ENCODE data around the gene NEK6.
A peak's percentile ranks its signal among the peaks of the same experiment; 100 is the strongest.
"Not testable (repeated sequence)": the region's sequence is repeated elsewhere in the genome, so short reads cannot be mapped to it uniquely, and the experiment has no call there.

NEK6 gene

DNA sequence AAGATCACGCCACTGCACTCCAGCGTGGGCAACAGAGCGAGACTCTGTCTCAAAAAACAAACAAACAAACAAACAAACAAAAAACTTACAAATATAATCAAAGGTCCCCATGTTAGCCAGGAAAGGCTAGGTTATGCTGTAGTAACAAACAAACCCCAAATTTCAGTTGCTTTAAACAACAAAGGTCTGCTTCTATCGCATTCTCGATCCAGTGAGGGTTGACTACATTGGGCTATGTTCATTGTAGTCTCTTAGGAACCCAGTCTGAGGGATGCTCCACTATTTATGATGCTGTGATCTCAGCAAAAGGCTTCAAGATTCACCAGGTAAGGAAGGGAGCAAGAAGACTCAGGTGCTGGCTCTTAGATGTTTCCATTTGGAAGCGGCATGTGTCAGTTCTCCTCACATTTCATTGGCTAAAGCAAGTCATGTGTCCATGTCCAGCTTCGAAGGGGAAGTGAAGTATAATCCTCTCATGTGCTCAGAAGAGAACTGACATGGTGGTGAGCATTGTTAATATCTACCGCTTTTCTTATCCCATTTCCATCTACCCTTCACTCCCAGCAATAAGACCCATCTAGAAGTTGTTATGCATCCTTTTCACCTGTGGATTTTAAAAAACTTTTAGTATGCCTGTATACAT, 26.5 kb upstream of the NEK6 start:
- DNase-seq, result no peak

DNA sequence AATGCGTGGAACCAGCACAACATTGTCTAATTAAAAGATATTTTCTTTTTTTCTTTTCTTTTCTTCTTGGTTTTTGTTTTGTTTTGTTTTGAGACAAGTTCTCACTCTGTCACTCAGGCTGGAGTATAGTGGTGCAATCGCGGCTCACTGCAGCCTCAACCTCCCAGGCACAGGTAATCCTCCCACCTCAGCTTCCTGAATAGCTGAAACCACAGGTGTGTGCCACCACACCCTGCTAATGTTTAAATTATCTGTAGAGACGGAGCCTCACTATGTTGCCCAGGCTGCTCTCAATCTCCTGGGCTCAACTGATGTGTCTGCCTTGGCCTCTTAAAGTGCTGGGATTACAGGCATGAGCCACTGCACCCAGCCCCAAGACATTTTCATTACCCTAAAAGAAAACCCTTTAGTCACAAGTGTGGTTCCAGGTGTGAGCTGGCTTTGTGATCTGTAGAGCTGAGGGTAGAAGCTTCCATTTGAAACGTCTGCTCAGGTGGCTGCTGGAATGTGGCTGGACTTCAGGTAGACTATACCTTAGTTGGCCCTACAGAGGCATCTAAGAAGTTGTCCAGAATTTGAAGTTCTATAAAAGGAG, 19.1 kb upstream of the NEK6 start:
- no peak for DNase-seq

DNA sequence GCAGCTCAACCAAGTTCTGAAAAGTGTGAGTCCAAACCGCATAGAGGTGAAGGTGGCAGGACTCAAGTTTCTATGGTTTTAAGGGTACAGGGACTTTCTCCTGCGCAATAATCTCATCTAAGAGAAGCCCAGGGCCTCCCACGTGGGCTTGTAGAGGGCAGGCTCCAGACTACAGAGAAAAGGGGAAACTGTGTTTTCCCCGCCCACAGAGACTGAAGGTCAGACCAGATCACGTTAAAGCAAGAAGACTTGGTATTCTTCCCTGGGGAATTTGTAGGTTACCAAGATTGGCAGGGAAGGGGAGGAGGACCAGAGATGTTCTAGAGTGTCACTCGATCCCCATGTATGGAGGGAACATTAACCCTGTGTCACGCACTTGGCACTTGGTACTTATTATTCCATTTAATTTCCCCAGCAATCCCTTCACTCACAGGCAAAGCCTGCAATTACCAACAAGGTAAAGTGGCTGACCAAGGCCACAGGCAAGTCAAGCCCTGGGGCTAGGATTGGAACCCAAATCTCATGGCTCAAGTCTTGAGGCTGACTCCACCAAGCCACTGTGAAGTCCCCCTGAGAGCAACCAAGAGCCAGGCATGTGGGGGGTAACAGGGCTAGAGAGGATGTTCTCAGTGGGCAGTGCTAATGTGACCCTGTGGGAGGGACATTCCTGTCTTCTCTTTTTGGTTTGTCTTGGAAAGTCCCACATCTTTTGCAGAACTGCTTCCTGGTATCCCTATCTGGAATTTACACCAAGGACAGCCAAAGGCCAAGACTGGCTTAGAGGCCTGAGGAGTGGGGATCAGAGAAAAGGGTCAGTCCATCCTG, 18.3 kb upstream of the NEK6 start:
- DNase-seq, result peak; percentile 82

DNA sequence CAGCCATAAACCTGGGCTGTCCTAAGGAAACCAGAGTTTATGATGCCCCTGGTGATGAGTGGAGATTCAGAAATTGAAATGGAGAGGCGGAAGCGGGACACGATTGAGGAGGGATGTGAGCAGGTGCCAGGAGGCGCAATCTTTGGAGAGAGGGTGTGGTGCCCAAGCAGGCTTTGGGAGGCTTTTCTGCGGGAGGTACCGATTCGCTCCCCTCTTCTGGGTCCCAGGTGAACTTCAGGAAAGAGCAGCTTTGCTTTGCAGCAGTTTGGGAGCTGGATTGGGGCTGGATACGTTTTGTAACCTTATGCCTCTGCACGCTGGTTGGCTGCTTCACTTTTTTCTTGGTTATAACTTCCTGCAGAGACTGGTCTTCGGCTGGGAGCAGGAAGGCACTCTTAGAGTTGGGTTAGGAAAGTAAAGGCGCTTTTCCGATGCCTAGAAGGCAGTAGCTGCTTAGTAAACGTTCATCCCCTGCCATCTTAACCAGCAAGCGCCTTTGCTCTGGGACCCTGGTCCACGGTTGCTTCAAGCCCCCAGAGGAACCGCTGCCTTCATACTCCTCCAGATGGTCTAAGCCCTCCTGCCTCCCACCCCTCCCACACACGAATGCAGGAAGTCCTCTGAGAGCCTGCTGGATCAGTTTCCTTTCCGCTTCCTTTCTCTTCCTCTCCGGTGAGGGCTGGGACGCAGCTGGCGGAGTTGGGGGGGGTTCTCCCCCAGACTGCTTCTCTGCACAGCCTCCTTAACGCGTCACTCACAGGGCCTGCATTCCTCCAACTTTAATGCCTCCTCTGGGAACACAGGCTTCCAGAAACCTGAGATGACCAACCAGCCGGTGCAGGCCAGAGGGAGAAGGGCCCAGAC, 15.2 kb upstream of the NEK6 start:
- peak; percentile 83 for DNase-seq

DNA sequence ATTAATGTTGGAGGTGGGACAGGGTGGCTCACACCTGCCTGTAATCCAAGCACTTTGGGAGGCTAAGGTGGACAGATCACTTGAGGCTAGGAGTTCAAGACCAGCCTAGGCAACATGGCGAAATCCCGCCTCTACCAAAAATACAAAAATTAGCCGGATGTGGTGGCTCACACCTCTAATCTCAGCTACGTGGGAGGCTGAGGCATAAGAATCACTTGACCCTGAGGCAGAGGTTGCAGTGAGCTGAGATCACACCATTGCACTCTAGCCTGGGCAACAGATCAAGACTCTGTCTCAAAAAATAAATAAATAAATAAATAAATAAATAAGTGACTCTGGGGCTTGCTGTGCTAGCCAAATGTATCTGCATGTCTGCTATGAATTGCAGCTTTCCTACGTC, 10.4 kb upstream of the NEK6 start:
- DNase-seq, result not testable (repeated sequence)

DNA sequence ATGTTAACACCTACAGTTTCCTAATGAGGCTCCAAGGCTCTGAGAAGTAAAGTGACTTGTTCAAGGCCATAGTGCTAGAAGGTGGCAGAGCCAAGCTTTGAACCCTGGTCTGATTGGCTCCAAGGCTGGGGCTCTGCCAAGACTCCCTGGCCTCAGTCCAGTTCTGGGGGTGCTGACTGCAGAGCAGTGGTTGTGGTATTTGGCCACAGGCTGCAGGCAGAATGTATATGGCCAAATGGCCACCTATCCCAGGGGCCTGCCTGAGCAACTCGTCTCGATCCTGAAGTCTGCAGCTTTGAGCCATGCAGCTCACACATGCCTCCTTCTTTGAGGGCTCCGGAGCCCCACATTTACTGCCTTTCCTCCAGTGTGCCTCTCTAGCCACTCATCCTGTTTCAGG, 9.7 kb upstream of the NEK6 start:
- DNase-seq, result no peak

DNA sequence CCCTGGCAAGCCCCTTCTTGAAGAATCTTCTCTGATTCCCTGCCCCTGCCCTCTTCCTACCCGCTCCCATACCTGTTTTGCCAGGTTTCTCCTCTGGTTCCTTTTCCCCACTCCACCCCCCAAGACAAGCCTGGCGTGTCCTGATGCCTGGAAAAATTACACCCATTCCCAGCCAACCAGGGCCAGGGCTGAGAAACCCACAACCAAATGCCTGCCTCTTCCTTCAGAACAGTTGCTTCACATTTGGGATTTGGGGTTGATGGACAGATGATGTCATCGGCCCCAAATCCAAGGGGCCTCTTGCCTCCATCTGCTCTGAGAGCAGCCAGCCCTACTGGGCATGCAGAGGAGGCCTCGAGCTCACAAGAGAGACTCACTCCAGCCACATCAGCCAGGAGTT, 8.8 kb upstream of the NEK6 start:
- no peak for DNase-seq

DNA sequence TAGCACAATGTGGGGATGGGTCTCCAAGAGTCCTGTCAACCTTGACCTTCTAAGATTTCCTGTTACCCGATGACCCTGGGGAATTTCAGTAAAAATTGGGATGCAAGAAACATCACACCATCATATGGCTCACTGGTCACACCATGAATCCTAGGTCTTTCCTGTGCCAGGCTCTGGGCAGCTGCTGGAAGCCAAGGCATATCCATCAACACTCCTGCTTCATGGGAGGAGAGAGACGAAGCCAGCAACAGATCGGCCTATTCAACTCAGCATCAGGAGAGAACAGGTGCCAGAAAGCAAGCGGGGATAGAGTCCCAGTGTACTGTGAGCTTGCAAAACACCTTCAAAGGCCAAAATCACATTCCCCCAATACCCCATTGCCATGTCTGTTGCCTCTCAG, 6.5 kb upstream of the NEK6 start:
- no peak for DNase-seq

DNA sequence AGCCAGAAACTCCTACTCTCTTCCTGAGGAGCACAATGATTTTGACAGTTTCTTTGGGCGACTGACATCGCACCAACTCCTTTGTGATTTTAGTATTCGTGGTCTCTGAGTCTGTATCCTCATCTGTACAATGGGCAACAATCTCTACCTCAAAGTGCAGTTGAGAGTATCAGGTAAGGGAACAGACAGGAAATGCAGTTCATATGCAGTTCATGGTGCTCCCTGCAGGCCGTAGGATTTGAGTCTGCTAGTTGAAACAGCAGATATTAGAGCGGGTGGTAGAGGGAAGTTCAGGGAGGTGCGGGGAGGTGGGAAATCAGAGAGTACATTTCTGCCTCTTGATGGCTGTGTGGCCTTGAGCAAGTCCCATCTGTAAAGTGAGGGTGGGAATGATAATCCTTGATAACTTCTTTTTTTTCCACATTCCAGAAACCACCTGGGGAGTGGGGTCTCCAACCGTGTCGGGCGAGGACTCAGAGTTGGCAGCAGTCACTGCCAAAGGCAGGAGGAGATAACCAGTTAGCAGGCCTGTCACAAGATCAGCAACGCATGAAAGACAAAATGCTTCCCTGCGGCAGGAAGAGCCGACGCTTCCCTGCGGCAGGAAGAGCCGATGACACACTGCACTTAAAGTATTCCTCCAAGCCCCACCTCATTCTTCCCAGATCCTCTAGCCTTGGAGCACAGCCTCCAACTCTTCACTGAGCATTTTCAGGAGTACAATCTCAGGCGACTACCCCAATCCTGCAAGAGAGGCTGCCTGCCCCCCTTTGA, 6.0 kb upstream of the NEK6 start:
- no peak for DNase-seq

DNA sequence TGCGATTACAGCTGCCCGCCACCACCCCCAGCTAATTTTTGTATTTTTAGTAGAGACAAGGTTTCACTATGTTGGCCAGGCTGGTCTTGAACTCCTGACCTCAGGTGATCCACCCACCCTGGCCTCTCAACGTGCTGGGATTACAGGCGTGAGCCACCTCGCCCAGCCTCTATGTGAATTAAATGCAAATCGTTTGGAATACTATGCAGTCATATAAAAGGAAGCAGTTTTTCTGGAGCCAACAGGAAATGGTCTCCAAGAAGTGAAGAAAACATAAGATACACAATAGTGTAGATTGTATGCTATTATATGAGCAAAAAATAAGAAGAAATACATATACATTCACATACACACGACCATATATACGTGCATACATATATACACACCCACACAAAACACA, 4.9 kb upstream of the NEK6 start:
- DNase-seq, result not testable (repeated sequence)

DNA sequence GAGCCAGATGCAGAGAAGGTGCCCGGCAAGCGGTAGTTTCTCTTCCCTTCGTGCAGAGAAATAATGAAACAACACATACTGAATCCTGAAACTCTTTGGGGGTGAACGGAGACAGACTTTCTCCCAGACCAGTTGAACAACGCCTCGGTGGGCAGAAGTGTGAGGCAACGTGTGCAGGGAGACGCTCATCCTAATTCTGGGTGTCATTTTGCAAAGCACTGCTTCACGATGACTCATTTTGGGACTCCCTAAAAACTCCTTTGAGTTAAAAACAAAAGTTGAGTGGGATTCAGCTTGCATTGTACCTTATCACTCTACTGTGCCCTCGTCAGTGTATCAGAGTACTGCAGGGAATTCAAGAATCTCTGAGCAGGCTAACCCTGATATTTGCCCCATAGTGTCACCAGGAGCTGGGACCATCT, 3.5 kb upstream of the NEK6 start:
- DNase-seq, result no peak

DNA sequence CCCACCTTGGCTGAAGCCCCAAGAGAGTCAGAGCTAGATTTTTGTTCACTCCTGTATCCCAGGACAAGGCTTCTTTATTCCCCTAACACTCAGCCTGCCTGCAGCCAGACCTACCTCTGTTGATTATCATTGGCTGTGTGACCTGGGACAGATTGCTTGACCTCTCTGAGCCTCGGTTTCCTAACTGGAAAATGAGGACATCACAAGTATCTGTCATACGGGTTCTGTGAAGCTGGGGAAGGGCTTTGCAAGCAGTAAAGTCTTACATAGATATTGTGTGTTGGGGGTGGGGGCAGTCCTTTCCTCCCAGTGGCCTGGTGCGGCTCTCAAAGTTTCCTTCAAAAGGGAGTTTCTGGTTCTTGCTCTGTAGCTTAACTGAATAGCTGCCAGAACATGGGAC, 2.5 kb upstream of the NEK6 start:
- DNase-seq, result no peak

DNA sequence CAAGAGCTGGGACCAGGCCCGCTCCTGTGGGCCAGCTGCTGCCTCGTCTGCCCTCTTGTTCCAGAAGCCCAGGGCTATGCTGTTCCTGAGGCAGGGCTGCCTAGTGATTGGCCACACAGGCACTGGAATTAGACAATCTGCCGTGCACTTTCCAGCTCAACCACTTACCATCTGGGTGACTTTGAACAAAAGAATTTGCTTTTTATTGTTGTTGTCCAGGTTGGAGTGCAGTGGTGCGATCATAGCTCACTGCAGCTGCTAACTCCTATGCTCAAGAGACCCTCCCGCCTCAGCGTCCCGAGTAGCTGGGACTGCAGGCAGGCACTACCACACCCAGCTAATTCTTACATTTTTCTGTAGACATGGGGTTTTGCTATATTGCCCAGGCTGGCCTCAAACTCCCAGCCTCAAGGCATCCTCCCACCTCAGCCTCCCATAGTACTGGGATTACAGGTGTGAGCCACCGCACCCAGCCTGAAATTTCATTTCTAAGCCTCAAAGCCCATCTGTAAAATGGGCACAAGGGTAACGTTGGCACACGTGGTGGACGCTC, 1.2 kb upstream of the NEK6 start:
- no peak for DNase-seq

DNA sequence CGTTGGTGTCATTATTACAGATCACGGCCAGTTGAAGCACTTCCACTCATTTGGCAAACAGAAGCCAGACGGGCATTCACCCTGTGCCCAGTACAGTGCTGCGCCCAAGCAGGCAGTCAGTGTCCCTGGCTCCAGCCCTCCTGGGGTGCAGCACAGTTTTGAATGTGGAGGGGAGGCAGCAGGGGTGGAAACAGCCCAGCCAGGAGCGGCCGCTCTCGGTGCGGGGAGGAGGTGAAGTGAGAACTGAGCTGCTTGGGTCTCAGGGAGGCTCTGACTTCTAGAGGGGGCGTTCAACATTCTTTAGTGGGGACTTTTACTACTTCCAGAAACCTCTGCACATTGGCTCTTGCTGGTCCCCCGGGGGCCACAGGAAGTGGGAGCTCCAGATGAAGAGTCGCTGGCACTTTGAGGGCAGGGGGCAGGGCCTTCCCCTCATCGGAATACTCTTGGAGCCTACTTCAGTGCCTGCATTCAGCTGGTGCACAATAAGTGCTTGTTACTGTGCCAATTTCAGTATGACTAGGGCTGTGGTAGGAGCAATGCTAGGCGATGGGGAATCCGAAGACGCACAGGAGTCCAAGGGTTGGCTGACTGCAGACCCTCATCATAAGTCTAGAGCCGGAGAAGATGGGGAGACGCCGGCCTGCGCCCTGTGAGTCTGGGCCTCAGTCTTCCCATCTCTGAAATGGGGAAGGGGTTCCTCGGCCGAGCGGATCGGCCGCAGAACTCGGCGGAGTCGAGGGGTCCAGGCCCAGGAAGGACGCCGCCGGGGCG, 492 bp upstream of the NEK6 start:
- DNase-seq, result no peak

DNA sequence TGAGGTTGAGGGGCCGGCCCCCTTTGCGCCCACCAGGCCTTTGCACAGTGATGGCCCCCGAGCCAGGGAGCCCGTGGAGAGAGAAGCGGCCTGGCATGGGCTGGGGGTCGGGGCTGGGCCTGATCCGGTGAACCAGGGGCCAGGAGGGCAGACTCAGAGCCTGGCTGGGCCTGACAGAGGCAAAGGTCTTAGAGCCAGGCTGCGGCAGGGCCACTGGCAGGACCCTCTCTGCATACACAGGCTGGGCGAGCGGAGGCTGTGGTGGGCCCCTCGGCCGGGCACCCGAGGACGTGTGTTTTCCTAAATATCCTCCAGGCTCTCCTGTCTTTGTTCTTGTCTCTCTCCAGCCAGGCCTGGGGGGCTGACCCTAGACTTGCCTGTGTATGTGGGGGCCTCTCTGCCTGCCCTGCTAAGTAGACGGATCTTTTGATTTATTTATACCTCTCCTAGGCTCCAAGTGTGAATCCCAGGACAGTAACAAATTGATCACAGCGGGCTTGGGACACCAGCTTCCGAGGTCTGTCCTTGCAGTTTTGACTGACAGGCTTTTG, 933 bp downstream of the NEK6 start:
- no peak for DNase-seq

DNA sequence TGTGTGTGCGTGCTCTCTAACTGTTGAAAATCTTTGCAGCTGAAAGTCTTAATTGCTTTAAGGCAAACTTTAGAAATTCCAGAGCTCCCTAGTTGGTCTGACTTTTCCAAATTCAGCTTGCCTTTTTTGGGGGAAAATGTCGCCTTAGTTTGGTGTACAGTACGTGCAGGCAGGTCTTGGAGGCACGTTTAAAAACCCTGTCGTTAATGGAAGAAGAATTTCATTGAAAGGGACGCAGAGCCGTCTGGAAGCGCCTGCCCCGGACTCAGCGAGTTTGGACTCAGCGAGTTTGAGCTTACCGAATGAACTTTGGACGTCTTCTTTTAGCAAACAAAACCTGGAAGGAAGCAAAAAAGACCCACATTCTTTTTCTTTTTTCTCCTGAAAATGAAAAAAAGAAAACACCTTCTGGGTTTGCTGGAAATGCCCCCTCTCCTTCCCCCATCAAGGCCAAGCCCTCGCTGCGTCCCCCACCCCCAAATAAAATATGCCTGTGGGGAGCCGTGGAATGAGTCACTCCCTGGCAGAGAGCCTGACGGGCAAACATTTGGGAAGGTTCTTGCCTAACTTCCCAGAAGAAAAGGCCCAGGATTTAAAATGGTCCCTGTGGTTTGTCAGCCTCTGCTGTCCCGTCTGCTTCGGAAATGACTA, 1.5 kb downstream of the NEK6 start:
- DNase-seq, result no peak

DNA sequence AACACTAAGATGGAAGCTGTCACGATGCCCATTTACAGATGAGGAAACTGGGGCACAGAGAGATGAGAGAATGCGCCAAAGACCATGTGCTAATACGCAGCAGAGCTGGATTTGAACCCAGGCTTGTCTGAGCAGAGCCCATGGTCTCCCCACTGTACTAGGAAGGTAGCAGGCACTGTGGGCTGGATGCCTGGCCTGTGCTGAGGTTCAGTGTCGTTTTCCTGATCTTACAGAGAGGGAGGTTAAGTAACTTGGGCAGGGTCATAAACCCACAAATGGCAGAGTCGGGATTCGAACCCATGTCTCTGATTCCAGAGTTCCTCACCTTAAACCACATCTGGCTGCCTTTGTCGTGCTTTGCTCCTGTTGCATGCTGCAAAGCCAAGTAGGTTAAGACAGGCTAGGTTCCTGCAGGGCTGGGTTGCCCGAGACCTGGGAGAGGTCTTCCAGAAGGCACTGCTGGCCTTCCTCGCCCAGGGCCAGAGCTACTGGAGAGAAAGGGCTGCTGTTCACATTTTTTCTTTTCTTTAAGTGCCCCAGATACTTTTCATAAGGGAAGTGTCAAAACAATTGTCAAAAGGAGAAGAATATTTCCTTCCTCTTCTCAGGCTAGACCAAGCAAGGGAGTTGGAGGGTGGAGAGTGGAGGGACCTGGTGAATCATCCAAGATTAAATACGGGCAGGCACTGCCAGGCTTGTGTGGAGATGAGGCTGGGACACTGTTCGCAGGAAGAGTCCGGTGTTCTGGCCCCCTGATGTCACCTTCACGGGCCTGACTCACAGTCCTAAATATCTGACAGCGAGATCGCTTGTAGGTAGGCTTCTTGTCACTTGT, 3.2 kb downstream of the NEK6 start:
- peak; percentile 82 for DNase-seq

DNA sequence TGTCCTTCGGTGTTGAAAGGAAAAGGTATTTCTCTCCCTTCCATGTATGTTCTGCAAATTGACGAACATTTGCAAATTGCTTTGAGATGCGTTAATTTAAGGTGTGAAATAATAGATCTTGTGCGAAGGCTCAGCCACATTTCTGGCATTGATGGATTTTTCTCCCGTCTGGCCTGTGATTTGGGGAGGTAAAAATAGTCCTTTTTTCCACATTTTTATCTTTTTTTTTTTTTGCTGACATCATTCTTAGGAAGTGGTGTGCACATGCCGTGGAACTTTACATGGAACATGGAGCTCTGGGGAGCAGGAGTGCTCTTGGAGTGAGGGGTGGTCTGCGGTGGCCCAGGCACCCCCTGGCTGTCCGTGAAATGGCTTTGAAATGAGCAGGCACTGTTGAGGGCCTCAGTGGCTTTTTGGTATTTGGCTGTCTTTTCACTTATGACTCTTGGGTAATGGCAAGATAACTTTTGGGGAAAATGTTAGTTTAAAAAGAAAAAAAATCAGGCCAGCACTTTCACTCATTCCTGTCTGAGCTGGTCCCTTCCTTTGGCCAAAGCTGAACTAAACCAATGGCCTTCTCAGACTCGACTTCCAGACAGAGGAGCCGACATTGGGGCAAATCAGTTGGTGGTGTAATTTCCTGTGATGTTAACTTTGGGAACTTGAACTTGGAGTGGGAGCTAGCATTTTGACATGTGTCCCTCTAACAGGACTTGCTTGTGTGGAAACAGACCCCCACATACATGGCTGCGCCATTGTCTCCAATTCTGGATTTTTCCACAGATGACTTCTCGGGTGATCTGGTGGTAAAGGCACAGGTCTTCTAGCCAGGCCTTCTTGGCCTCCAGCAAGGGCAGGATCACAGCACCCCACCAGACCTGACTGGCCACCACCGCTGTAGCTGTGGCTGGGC, 4.2 kb downstream of the NEK6 start:
- no peak for DNase-seq

DNA sequence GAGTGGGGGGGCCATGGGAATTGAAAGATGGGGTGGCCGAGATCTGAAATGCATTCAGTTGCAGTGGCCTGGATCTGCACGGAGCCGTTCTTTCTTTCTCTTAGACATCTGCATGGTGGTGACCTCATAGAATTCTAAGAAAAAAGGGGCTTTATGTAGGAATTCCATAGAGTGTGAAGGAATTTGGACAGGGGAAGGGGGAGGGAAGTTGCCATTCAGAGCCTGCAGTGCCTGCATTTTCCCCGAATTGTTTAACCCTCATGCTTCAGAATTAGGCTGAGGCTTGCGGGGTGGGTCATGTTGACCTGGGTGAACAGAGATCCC, 4.9 kb downstream of the NEK6 start:
- no peak for DNase-seq

Data from GF-D8 (cell line).